Activated naive CD8-positive, alpha-beta T cell treated with anti-CD3 and anti-CD28 coated beads, Interleukin-2, amount 50 U/mL, for 24 hours (primary cell): ENCODE results near the gene FSHR.

Experiments used
- ATAC-seq: fragments of 150-1000 bp; cut with Tn5 transposase; one replicate; pipeline ENCODE4 v1.10.0; 2021
- DNase-seq: peaks from one replicate; pipeline ENCODE4 v3.0.0; 2021
- H3K27ac Mint-ChIP-seq: one replicate; pipeline ENCODE4 v1.8.0; 2021; ENCODE audit warnings: mild to moderate bottlenecking, mixed read lengths
- H3K27me3 Mint-ChIP-seq: one replicate; pipeline ENCODE4 v1.8.0; 2021; ENCODE audit warnings: mixed read lengths
- H3K36me3 Mint-ChIP-seq: one replicate; pipeline ENCODE4 v1.8.0; 2021; ENCODE audit warnings: low read depth, mixed read lengths
- H3K4me1 Mint-ChIP-seq: one replicate; pipeline ENCODE4 v1.8.0; 2021; ENCODE audit warnings: mixed read lengths
- H3K4me3 Mint-ChIP-seq: one replicate; pipeline ENCODE4 v1.8.0; 2021; ENCODE audit warnings: mild to moderate bottlenecking, moderate library complexity, mixed read lengths
- H3K9me3 Mint-ChIP-seq: one replicate; pipeline ENCODE4 v1.8.0; 2021; ENCODE audit warnings: mixed read lengths

Gene FSHR, protein sequence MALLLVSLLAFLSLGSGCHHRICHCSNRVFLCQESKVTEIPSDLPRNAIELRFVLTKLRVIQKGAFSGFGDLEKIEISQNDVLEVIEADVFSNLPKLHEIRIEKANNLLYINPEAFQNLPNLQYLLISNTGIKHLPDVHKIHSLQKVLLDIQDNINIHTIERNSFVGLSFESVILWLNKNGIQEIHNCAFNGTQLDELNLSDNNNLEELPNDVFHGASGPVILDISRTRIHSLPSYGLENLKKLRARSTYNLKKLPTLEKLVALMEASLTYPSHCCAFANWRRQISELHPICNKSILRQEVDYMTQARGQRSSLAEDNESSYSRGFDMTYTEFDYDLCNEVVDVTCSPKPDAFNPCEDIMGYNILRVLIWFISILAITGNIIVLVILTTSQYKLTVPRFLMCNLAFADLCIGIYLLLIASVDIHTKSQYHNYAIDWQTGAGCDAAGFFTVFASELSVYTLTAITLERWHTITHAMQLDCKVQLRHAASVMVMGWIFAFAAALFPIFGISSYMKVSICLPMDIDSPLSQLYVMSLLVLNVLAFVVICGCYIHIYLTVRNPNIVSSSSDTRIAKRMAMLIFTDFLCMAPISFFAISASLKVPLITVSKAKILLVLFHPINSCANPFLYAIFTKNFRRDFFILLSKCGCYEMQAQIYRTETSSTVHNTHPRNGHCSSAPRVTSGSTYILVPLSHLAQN

DNA sequence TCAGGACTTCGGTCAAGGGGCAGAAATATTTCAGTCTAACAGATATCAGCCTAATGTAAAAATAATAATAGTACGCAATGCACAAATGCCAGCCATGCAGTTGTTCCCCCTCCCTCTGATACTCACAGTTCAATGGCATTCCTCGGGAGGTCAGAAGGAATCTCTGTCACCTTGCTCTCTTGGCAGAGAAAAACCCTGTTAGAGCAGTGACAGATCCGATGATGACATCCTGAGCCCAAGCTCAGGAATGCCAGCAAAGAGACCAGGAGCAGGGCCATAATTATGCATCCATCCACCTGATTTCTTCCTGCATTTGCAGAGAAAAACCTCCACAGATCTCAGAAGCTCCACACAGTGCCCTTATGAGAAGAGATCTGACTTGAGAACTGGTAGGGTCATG is at the start of gene FSHR:
TSS of gene FSHR (minus strand) at position 376 of the 400 bp plus-strand sequence. CDS start at position 278, 98 bp downstream.
- ATAC-seq = no peak
- H3K4me3 Mint-ChIP-seq = no peak within 1 kb of the TSS

DNA sequence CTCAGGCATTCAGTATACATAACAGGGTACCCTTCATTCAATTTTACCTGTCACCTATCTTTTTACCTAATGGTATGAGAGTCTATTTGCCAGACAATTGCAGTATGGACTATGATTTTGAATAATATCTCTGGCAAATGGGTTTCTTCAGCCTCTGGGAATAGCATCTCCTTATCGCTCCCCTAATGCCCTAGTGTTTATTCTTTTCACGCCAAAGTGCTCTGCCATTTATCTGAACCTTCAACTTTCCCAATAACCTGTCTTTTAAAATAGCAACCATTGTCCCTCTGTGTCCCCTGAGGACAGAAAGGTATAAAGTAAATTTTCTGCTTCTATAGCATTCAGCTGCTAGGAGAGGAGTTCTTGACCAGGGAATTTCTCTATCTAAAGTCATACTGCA is 45.0 kb upstream of the FSHR start:
- H3K27me3 Mint-ChIP-seq = no peaks in the 10 kb centered on the region
- no peak overlapping the region for H3K27ac Mint-ChIP-seq
- H3K36me3 Mint-ChIP-seq = no peaks in the 10 kb centered on the region
- H3K4me3 Mint-ChIP-seq = no peak overlapping the region
- ATAC-seq (no peak), DNase-seq (no peak)
- H3K9me3 Mint-ChIP-seq = no peaks in the 10 kb centered on the region
- no peaks in the 10 kb centered on the region for H3K4me1 Mint-ChIP-seq

More for the DNA sequence above, at the start of gene FSHR:
- Mint-ChIP-seq H3K4me1 (no peaks in the 10 kb centered on the region), H3K9me3 (peaks cover 3% of the 10 kb centered on the region), H3K36me3 (no peaks in the 10 kb centered on the region), H3K27ac (no peak within 1 kb of the TSS), H3K27me3 (no peaks in the 10 kb centered on the region)
- DNase-seq = no peak

DNA sequence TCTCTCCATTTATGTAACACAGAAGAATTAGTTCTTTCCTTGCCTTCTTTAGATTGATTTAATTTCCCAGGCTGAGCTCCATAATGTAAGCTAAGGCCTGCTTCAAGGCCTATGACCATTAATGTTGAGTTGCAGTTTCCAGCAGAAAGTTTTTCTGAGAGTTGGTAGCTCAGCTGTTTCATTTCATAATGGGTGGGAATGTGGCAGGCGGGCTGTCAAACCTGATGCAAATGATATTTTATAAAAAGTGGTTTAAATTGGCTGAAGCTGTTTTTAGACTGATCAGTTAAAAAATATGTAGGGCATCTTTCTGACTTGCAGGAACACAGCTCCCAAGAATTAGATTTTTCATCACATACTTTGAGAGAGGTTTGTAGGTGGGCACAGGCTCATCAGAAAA is 40.4 kb upstream of the FSHR start:
- Mint-ChIP-seq H3K9me3 (peaks cover 4% of the 10 kb centered on the region), H3K36me3 (no peaks in the 10 kb centered on the region), H3K27ac (no peak overlapping the region), H3K4me3 (no peak overlapping the region), H3K4me1 (no peaks in the 10 kb centered on the region), H3K27me3 (no peaks in the 10 kb centered on the region)
- ATAC-seq = no peak
- DNase-seq = no peak

DNA sequence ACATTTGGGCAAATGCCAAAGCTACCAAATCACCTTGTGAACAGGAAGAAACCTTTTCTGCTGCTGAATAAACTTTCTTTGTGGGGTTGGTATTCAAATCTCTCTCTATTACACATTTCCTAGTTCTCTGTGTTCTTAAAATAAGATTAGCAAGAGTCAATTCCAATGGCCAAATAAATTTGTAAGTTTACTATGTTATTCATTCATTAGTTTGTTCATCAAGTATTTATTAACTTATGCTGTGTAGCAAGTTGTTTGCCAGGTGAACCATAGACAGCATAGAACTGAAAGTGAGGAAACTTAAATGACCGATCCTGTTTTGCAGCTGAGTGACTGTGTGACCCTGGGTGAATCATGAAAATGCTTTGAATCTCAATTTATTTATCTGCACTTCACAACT is 37.7 kb upstream of the FSHR start:
- ATAC-seq (no peak), DNase-seq (no peak)
- Mint-ChIP-seq H3K4me3 (no peak overlapping the region), H3K4me1 (no peaks in the 10 kb centered on the region), H3K27ac (no peak overlapping the region), H3K9me3 (peaks cover 4% of the 10 kb centered on the region), H3K27me3 (no peaks in the 10 kb centered on the region), H3K36me3 (no peaks in the 10 kb centered on the region)

DNA sequence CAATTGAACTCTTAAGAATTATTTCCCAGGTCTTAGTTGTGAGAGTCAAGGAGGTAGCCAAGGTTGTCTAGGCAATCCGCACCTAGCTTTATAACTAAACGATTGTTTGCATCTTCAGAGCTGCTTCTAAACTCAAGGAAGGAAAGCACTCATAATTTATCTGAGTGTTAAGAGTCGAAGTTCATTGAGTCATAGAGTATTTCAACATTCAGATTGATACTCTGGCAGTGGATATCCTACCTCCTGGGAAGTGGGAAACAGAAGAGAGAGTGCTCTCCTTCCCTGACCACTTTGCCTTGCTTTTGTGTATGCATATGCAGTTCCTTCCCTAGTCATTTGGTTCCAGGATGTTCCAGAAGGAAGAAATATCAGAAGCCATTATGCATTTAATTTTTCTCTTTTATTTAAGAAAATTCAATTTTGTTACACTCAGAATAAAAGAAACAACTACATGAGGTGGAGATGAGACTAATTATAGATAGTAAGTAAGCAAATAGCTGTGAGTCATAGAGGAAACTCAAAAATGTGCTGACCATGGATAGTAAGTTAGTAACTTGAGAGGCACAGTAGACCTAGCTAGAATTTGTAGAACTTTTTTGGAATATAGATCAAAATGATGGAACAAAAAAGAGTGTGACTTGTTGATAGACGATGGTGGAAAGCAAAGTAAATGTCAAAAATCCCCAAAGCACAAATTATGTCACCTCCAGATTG is 35.4 kb upstream of the FSHR start:
- H3K27ac Mint-ChIP-seq = no peak overlapping the region
- no peaks in the 10 kb centered on the region for H3K4me1 Mint-ChIP-seq
- H3K27me3 Mint-ChIP-seq = no peaks in the 10 kb centered on the region
- ATAC-seq = no peak
- H3K9me3 Mint-ChIP-seq = peaks cover 8% of the 10 kb centered on the region
- H3K36me3 Mint-ChIP-seq = no peaks in the 10 kb centered on the region
- H3K4me3 Mint-ChIP-seq = no peak overlapping the region
- no peak for DNase-seq

DNA sequence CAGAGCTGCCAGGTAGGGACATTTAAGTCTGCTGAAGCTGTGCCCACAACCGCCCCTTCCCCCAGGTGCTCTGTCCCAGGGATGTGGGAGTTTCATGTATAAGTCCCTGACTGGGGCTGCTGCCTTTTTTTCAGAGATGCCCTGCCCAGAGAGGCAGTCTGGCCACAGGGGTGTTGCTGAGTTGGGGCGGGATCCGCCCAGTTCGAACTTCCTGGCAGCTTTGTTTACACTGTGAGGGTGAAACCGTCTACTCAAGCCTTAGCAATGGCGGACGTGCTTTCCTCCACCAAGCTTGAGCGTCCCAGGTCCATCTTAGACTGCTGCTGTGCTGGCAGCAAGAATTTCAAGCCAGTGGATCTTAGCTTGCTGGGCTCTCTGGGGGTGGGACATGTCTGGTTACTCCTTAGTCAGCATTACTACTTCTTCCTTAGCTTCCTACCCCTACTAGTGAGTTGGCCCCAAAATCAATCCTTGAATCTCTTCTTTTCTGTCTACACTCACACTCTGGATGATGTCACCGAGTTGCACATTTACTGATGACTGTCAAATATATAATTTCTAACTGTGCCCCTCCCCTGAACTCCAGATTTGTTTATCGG is 31.8 kb upstream of the FSHR start:
- H3K36me3 Mint-ChIP-seq = no peaks in the 10 kb centered on the region
- H3K27ac Mint-ChIP-seq = no peak overlapping the region
- peaks cover 4% of the 10 kb centered on the region for H3K9me3 Mint-ChIP-seq
- H3K27me3 Mint-ChIP-seq = no peaks in the 10 kb centered on the region
- ATAC-seq (no peak), DNase-seq (no peak)
- no peak overlapping the region for H3K4me3 Mint-ChIP-seq
- no peaks in the 10 kb centered on the region for H3K4me1 Mint-ChIP-seq

DNA sequence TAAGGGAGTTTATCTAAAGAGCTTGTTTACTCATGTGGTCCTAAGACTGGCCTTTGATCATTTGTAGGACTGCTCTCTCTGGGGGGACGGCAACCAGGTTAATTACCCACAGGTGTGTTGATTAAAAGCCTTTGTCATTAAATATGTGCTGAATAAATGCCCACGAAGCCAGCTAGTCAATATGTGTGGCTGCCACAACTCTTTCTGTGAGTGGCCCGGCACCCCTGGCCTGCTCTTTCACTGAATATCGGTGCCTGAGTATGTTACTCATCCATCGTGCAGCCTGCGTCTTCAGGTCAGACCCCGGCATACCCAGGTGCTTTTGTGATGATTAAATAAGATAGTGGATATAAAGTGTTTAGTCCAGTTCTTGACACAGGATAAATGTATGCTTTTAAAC is 24.3 kb upstream of the FSHR start:
- Mint-ChIP-seq H3K27ac (no peak overlapping the region), H3K36me3 (no peaks in the 10 kb centered on the region), H3K4me3 (no peak overlapping the region), H3K4me1 (no peaks in the 10 kb centered on the region), H3K27me3 (no peaks in the 10 kb centered on the region), H3K9me3 (no peaks in the 10 kb centered on the region)
- DNase-seq = no peak
- ATAC-seq = no peak

DNA sequence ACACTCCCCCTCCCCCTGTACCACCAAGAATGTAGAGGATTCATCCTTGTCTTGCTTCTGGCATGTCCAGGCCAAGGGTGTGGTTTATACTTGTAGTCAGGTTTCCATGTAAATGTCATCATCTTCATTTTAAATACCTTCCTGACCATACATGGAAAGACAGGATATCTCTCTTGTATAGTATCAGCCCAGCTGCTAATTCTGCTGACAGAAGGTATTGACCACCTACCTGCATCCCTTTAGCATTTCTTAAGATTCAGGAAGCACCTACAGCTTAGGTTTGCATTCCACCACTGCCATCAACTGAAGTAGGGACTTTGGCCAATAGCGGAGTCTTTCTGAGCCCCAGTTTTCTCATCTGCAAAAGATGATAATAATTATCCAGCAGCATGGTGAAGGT is 22.9 kb upstream of the FSHR start:
- Mint-ChIP-seq H3K27me3 (no peaks in the 10 kb centered on the region), H3K4me3 (no peak overlapping the region), H3K4me1 (no peaks in the 10 kb centered on the region), H3K36me3 (no peaks in the 10 kb centered on the region), H3K27ac (no peak overlapping the region), H3K9me3 (no peaks in the 10 kb centered on the region)
- no peak for DNase-seq
- ATAC-seq = no peak

DNA sequence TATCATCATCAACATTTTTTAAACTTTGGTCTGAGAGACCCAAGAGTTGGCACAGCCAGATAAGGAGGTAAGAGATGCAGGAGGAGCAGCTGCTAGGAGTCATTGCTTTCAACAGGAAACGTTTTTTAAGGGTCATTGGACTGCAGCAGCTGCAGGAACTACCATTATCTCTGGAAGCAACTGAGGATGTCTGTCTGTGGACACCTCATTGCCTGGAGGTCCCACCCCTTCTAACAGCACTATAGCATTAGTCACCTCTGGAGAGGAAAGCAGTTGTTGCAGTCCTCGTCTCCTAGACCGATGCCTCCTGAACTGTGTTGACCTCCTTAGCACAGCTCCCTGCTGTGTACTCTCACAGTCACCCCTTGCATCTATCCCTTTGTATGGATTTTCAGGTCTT is 21.5 kb upstream of the FSHR start:
- ATAC-seq (no peak), DNase-seq (no peak)
- Mint-ChIP-seq H3K4me1 (no peaks in the 10 kb centered on the region), H3K9me3 (no peaks in the 10 kb centered on the region), H3K36me3 (no peaks in the 10 kb centered on the region), H3K27me3 (no peaks in the 10 kb centered on the region), H3K4me3 (no peak overlapping the region), H3K27ac (no peak overlapping the region)

DNA sequence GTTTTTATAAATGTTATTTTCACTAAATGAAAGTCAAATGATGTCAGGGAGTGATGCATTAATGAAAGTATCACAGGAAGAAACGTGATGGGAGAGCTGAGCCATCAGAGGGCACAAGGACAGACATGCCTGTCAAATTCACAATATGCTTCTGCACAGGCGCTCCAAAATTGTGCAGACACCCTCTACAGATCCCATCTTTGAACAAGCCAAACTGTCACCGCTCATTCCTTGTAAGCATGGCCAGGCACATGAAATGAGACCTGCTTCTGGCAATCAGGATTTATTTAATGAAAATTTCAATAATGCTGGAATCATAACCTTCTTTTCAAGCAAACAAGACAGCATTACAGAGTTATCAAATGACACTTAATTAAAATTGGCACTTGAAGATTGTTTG is 20.4 kb upstream of the FSHR start:
- no peak for ATAC-seq
- Mint-ChIP-seq H3K4me3 (no peak overlapping the region), H3K4me1 (no peaks in the 10 kb centered on the region), H3K9me3 (no peaks in the 10 kb centered on the region), H3K27me3 (no peaks in the 10 kb centered on the region), H3K36me3 (no peaks in the 10 kb centered on the region), H3K27ac (no peak overlapping the region)
- no peak for DNase-seq

DNA sequence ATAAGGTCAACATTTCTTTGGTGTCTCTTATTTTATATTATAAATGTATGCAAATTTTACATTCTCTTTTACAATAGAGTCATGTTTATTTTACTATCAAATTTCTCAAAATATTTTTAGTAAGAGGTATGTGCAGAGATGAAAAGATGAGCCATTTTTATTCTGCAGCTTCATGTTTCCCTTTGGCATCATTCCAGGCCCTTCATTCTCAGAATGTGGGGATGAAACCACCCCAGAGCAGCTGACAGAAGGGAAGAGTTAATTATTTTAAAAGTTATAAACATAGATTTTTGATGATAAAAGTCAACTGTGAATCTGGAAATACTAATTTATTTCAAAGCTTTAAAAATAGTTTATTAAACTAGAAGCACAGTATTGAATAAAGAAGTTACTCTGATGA is 12.8 kb upstream of the FSHR start:
- no peaks in the 10 kb centered on the region for H3K4me1 Mint-ChIP-seq
- no peak overlapping the region for H3K4me3 Mint-ChIP-seq
- DNase-seq (no peak), ATAC-seq (no peak)
- no peaks in the 10 kb centered on the region for H3K36me3 Mint-ChIP-seq
- peaks cover 9% of the 10 kb centered on the region for H3K9me3 Mint-ChIP-seq
- H3K27ac Mint-ChIP-seq = no peak overlapping the region
- H3K27me3 Mint-ChIP-seq = no peaks in the 10 kb centered on the region

DNA sequence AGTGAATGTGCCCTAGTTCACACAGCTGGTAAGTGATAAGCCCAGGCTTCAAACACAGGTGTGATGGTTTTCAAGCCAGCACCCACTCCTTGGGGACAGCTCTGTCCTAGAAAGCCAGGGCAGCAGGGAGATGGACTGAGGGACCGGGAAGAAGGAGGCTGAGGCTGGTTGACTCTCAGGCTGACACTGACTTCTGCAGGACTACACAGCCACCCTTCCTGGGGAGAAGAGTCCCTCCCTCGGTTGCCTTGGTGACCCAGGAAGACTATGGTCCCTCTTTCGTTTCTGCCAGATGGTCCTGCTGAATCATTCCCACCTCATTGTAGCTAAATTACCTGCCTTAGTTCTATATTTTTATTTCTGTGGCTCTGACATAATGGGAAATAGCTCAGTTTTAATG is 11.3 kb upstream of the FSHR start:
- H3K36me3 Mint-ChIP-seq = no peaks in the 10 kb centered on the region
- H3K27ac Mint-ChIP-seq = no peak overlapping the region
- no peak overlapping the region for H3K4me3 Mint-ChIP-seq
- H3K4me1 Mint-ChIP-seq = no peaks in the 10 kb centered on the region
- H3K9me3 Mint-ChIP-seq = peaks cover 9% of the 10 kb centered on the region
- no peak for ATAC-seq
- H3K27me3 Mint-ChIP-seq = no peaks in the 10 kb centered on the region
- DNase-seq = no peak

DNA sequence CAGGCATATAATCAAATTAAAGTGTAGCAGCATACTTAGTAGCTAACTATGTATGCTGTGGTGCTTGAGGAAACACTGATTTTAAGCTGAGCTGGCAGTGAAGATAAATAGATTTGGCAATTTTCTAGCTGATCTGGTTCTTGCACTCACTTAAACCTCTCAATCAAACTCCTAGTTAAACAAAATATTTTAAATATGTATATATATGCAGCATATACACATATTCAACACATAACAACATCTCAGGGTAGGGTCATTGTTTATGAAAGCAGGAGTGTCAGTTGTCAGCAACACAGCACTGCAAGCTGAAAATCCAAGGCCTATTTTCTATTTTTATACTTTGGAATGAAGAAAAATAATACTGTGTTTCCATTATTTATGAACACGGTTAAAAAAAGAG is 10.4 kb upstream of the FSHR start:
- Mint-ChIP-seq H3K4me1 (no peaks in the 10 kb centered on the region), H3K4me3 (no peak overlapping the region), H3K9me3 (peaks cover 9% of the 10 kb centered on the region), H3K36me3 (no peaks in the 10 kb centered on the region), H3K27me3 (no peaks in the 10 kb centered on the region), H3K27ac (no peak overlapping the region)
- no peak for DNase-seq
- no peak for ATAC-seq

DNA sequence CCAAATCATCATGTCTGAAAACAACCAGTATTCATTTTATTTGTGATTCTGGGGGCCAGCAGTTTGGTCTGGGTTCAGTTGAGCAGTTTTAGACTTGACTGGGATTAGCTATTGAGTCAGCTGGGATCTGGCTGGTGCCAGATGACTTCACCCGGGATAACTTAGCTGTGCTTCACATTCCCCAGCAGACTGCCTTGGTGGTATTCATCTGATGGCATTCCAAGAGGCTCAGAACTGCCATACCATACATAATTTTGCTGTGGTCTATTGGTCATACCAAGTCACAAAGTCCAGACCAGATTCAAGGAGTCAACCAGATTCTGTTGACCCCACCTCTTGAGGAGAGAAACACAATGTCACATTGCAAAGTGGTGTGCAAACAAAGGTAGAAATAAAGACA is 7.8 kb upstream of the FSHR start:
- Mint-ChIP-seq H3K36me3 (no peaks in the 10 kb centered on the region), H3K4me3 (no peak overlapping the region), H3K4me1 (no peaks in the 10 kb centered on the region), H3K27me3 (no peaks in the 10 kb centered on the region), H3K27ac (no peak overlapping the region), H3K9me3 (peaks cover 6% of the 10 kb centered on the region)
- ATAC-seq (no peak), DNase-seq (no peak)

DNA sequence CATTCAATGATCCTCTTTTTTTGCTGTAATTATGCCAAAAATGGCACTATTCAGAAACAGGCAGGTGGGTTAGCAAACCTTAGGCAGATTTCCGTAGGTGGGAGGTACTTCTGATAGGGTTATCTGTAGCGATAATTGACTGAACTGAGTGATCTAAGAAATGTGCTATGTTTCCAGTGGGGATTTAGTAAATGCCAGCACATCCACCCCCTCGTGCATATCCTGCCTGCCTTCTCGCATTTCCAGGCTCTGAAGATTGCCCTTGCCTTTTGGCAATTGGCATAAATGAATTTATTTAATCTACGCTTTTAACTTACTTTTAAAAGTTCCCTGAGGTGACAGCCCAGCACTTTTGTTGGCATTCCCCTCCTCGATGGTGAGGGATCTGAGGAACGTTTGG is 576 bp upstream of the FSHR start:
- no peak overlapping the region for H3K27ac Mint-ChIP-seq
- H3K4me3 Mint-ChIP-seq = no peak overlapping the region
- ATAC-seq (no peak), DNase-seq (no peak)
- no peaks in the 10 kb centered on the region for H3K4me1 Mint-ChIP-seq
- no peaks in the 10 kb centered on the region for H3K27me3 Mint-ChIP-seq
- peaks cover 3% of the 10 kb centered on the region for H3K9me3 Mint-ChIP-seq
- H3K36me3 Mint-ChIP-seq = no peaks in the 10 kb centered on the region
